Right lobe of liver (tissue), 6 donors: ENCODE results near the gene OGFOD3. TPM values are rescaled to one million over a fixed set of nuclear protein-coding genes. Genes with fewer than 3 reads are reported as not detected.

Source experiments
- ATAC-seq, 4 donors: fragments of 200-7000 bp; cut with Tn5 transposase; one replicate each; pipeline ENCODE4 v1.9.1; 2020; ENCODE audit warnings: mild to moderate bottlenecking in 4 of 4, moderate library complexity in 4 of 4
- DNase-seq, 3 donors: peaks; one replicate each; pipeline ENCODE4 v3.0.0-alpha.2; 2020
- H3K27ac ChIP-seq, 3 donors: fragments of 200-600 bp; one replicate each; pipeline ENCODE4 v1.8.0; 2022
- H3K27me3 ChIP-seq, 2 donors: fragments of 200-600 bp; one replicate each; pipeline ENCODE4 v1.8.0; 2022
- H3K36me3 ChIP-seq, 4 donors: fragments of 200-600 bp; sonication (generic) in 1 of 4; one replicate each; pipeline versions ENCODE4 v1.5.1 to v1.8.0; 2017 to 2022; ENCODE audit warnings: control low read depth in 1 of 4
- H3K4me1 ChIP-seq, 4 donors: fragments of 200-600 bp; sonication (generic) in 1 of 4; one replicate each; pipeline versions ENCODE4 v1.5.1 to v1.8.0; 2017 to 2022; ENCODE audit warnings: control low read depth in 1 of 4
- H3K4me3 ChIP-seq, 3 donors: fragments of 200-600 bp; one replicate each; pipeline ENCODE4 v1.8.0; 2022
- H3K9me3 ChIP-seq, 4 donors: fragments of 200-600 bp; sonication (generic) in 1 of 4; one replicate each; pipeline versions ENCODE4 v1.5.1 to v1.8.0; 2017 to 2022; ENCODE audit warnings: control low read depth in 1 of 4
- POLR2A ChIP-seq: fragments of 450-650 bp; IDR thresholded peaks from one replicate; pipeline ENCODE4 v1.6.1; 2017; ENCODE audit warnings: antibody characterized with exemption, mild to moderate bottlenecking
- WGBS: methylation state at CpG from one replicate; pipeline ENCODE4 v1.1.6; 2018; ENCODE audit warnings: low coverage, low lambda C conversion rate; ENCODE audit not compliant: insufficient coverage; ENCODE audit errors: missing lambda C conversion rate; 5-methylcytosine and 5-hydroxymethylcytosine counted together
- intact Hi-C, 2 donors: fragments of 100-400 bp; cut with DNase I; formaldehyde crosslinking; loops; one replicate each; pipeline versions ENCODE4 v1.11.2 to v1.14.1; 2022
- total RNA-seq, 6 experiments: library from RNA; depleted of rRNA in 2 of 6; stranded (reverse); fragments of >200 nt in 2 of 6; fragmentation: NEBNext Ultra II Directional in 3 of 6; extraction: Animal tissue kit (Norgen Biotek cat#: 25700) in 3 of 6; gene quantifications; one replicate each; pipeline versions ENCODE4 v1.1.0 to v1.2.4, GENCODE V29; 2016 to 2023
- TF ChIP-seq, protein P1 (sequence below), 4 donors: fragments of 200-600 bp in 3 of 4; fragments of 450-650 bp in 1 of 4; IDR thresholded peaks; one replicate each; pipeline versions ENCODE4 v1.5.1 to v1.8.0; 2016 to 2022; ENCODE audit warnings: antibody characterized with exemption in 4 of 4, mild to moderate bottlenecking in 2 of 4
- donor health status: DM: no; HTN: yes; CAD: no.
- donor health status: DM: no; HTN: no; CAD: no.
- donor health status: DM: no; HTN: no; CAD: no.
- donor health status: DM: no; HTN: yes; CAD: no.
- donor health status: DM: no; HTN: yes; CAD: no.

Gene OGFOD3
- total RNA-seq, 6 experiments from 2014 or later: 13.5 to 23.4 (median 16.2) TPM

DNA sequence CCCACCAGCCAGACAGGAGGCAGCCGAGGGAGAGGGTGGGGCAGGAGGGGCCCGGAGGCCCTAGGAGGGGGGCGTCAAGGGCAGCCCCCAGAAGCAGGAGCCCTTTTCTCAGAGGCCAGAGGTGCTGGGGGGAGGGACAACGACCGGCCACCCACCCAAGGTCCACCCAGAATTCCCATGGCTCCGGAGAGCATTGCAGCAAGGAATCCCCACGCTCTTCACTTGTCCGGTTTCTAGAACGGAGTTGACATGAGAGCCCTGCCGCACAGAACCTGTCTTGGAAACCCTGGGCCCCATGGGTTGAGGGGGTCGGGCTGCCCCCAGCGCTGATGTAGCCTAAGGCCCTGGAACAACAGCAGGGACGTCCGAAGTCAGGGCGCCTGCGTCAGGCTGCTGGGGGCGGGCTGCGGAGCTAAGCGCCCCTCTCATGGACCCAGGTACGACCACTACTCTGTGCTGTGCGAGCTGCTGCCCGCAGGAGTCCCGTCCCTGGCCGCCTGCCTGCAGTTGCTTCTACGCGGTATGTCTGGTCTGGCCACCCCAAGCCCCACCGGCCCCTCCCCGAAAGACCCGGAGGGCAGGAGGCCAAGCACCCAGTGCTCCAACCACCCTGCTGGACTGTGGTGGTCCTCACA, 20.9 kb upstream of the OGFOD3 start:
- H3K9me3 ChIP-seq: no peaks in the 10 kb centered on the region
- ATAC-seq: no peak
- H3K27ac ChIP-seq: no peak overlapping the region
- no peak overlapping the region for H3K4me3 ChIP-seq
- intact Hi-C loops: no loop called here
- no peak for DNase-seq
- no peak for TF ChIP-seq POLR2A
- TF ChIP-seq, protein P1, sequence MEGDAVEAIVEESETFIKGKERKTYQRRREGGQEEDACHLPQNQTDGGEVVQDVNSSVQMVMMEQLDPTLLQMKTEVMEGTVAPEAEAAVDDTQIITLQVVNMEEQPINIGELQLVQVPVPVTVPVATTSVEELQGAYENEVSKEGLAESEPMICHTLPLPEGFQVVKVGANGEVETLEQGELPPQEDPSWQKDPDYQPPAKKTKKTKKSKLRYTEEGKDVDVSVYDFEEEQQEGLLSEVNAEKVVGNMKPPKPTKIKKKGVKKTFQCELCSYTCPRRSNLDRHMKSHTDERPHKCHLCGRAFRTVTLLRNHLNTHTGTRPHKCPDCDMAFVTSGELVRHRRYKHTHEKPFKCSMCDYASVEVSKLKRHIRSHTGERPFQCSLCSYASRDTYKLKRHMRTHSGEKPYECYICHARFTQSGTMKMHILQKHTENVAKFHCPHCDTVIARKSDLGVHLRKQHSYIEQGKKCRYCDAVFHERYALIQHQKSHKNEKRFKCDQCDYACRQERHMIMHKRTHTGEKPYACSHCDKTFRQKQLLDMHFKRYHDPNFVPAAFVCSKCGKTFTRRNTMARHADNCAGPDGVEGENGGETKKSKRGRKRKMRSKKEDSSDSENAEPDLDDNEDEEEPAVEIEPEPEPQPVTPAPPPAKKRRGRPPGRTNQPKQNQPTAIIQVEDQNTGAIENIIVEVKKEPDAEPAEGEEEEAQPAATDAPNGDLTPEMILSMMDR (IDR thresholded peaks at IDR 0.05): no peak
- H3K27me3 ChIP-seq: no peaks in the 10 kb centered on the region
- H3K36me3 ChIP-seq: peaks cover 0 to 2% (median 0%) of the 10 kb centered on the region in 4 donors
- 78% methylated on average over 5 of the region's 29 CpGs for WGBS
- H3K4me1 ChIP-seq: peaks cover 0 to 14% (median 3%) of the 10 kb centered on the region in 4 donors

DNA sequence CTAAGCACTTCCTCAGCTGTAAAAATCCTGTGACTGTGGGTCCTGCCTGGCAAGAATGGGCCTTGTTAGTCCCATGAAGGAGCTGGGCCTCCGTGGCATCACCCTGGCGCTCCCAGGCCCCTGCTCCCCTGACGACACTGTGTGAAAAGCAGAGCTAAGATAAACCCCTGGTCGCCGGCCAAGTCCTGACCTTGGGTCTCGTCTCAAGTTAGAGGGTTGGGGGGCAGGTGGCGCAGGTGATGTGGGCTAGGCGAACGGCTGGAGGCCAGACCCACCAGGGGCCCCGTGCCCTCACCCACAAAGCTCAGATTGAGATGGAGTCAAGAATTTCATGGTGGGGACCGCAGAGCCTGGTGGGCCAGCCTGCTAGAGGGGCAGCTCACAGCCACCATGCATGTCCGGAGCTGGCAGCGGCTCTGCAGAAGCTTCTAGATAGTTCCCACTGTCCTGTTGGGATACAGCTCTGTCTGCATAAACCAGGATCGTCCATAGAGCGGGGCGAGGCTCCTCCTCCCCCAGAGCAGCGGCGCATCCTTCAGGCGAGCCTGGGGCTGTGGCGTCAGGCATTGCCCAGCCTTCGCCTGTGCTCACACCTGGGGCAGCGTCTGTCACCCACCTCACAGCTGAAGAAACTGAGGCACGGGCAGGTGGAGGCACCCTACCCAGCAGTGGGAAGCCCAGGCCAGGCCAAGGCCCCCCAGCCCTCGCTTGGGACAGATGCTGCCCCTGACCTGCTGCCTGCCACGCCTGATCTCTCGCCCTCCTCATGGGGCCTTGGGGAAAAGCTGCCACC, 20.2 kb upstream of the OGFOD3 start:
- Histone ChIP-seq H3K27ac (no peak overlapping the region), H3K27me3 (no peaks in the 10 kb centered on the region), H3K36me3 (peaks cover 0 to 2% (median 0%) of the 10 kb centered on the region in 4 donors), H3K4me3 (no peak overlapping the region), H3K9me3 (no peaks in the 10 kb centered on the region), H3K4me1 (peaks cover 0 to 8% (median 3%) of the 10 kb centered on the region in 4 donors)
- WGBS: 86% methylated on average over 4 of the region's 26 CpGs
- intact Hi-C loops: no loop called here
- TF ChIP-seq, protein P1 (IDR thresholded peaks at IDR 0.05): no peak
- no peak for TF ChIP-seq POLR2A
- ATAC-seq: no peak
- DNase-seq: peak in 1 of 3 donors; percentile 27

DNA sequence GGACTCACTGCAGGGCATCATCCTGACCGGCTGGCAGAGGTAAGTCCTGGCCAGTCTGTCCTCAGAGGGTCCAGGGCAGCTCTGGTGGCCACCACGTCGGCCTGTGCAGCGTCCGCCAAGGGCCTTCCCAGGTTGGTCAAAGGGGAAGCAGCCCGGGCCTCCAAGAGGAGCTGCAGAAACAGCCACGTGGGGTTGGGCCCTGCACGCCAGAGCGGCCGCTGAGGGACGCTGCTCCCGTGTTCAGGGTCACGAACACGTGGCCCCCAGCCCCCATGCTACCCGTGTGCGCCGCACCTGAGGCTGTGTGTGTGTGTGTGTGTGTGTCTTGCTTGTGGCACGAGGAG, 18.9 kb upstream of the OGFOD3 start:
- H3K27ac ChIP-seq: no peak overlapping the region
- H3K36me3 ChIP-seq: peaks cover 0 to 2% (median 0%) of the 10 kb centered on the region in 4 donors
- DNase-seq: no peak
- intact Hi-C loops: no loop called here
- ATAC-seq: no peak
- TF ChIP-seq POLR2A: no peak
- TF ChIP-seq, protein P1 (IDR thresholded peaks at IDR 0.05): no peak
- H3K4me1 ChIP-seq: peaks cover 0 to 3% (median 0%) of the 10 kb centered on the region in 4 donors
- 92% methylated on average over 2 of the region's 18 CpGs for WGBS
- H3K9me3 ChIP-seq: no peaks in the 10 kb centered on the region
- no peaks in the 10 kb centered on the region for H3K27me3 ChIP-seq
- H3K4me3 ChIP-seq: no peak overlapping the region

DNA sequence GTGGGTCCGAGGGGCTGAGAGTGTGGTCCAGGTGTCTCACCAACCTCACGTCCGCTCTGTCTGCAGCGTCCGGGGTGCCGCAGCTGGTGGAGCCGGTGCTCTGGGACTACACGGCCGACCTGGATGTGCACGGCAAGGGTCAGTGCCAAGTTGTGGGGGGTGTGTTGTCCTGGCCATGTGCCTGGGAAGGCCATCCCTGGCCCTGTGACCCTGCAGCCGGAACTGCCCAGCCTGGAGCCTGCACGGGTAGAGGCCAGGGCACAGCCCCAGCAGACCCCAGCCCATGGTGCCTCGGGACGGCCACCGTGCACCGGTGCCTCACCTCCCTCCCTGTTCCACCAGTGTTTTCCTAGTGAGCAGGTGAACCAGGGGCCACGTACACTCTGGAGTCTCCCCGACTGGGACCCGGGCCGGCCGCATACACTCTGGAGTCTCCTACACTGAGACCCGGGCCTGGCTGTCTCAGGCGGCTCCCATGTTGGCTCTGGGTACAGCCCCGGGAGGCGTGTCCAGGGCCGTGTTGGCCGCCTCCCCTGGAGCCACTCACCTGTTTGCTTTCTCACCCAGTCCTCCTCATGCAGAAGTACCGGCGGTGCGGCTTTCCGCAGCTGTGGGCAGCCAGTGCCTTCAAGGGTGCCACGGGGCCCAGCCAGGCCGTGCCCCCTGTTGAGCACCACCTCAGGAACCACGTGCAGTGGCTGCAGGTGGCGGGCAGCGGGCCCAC, 18.4 kb upstream of the OGFOD3 start:
- Histone ChIP-seq H3K4me1 (peaks cover 0 to 3% (median 0%) of the 10 kb centered on the region in 4 donors), H3K9me3 (no peaks in the 10 kb centered on the region), H3K4me3 (no peak overlapping the region), H3K27ac (no peak overlapping the region), H3K36me3 (no peaks in the 10 kb centered on the region), H3K27me3 (no peaks in the 10 kb centered on the region)
- intact Hi-C loops: no loop called here
- WGBS: 19% methylated on average over 9 of the region's 36 CpGs
- TF ChIP-seq, protein P1 (IDR thresholded peaks at IDR 0.05): no peak
- no peak for TF ChIP-seq POLR2A
- peak; percentile 54 to 78 (median 63) for ATAC-seq
- DNase-seq: peak; percentile 57 to 85 (median 59)
